Stimulated activated CD8-positive, alpha-beta memory T cell treated with anti-CD3 and anti-CD28 coated beads, Interleukin-4, amount 100 ng/mL, for 1 hour (primary cell): ENCODE measurements around the gene UBE2D2.

ENCODE experiments used
- DNase-seq, 2 donors: peaks; one replicate each; pipeline ENCODE4 v3.0.0-alpha.2; 2020; ENCODE audit warnings: low read depth in 2 of 2, low spot score in 1 of 2

The UBE2D2 gene

GRCh38 chr5:139675213-139675612 is 114.1 kb downstream of the UBE2D2 start:
- DNase-seq: no peak

- no peak for DNase-seq
Measured at GRCh38 chr5:139675825-139676224, 114.7 kb downstream of the UBE2D2 start.

GRCh38 chr5:139676406-139676805 is 115.3 kb downstream of the UBE2D2 start:
- no peak for DNase-seq

GRCh38 chr5:139676951-139677735 is 116.0 kb downstream of the UBE2D2 start:
- DNase-seq: no peak
